WTC11 (cell line): ENCODE measurements around the gene C22orf42. TPM values are rescaled to one million over a fixed set of nuclear protein-coding genes. Genes with fewer than 3 reads are reported as not detected.

Source experiments
- ATAC-seq: fragments of 200-7000 bp; cut with Tn5 transposase; 2 replicates; pipeline ENCODE4 v1.10.0; 2021; ENCODE audit warnings: mild to moderate bottlenecking, moderate library complexity
- CTCF ChIA-PET: fragments of 300-600 bp; sonication (Branson Sonifier 250); formaldehyde crosslinking; loops from one replicate; lab custom pipeline; 2021; ENCODE audit warnings: antibody characterized with exemption; lab: Charles Lee
- POLR2A ChIA-PET: fragments of 350-600 bp; sonication (Branson Sonifier 250); formaldehyde crosslinking; loops from one replicate; lab custom pipeline; 2021; ENCODE audit warnings: antibody characterized with exemption; lab: Charles Lee
- DNase-seq: peaks from one replicate; pipeline ENCODE4 v3.0.0; 2021; ENCODE audit warnings: low spot score
- H3K27ac Mint-ChIP-seq: 2 replicates; pipeline ENCODE4 v1.8.0; 2021; ENCODE audit warnings: mixed read lengths
- H3K27me3 Mint-ChIP-seq: 2 replicates; pipeline ENCODE4 v1.8.0; 2021; ENCODE audit warnings: low read depth, mild to moderate bottlenecking, moderate library complexity, mixed read lengths
- H3K36me3 Mint-ChIP-seq: 2 replicates; pipeline ENCODE4 v1.8.0; 2021; ENCODE audit warnings: mixed read lengths
- H3K4me1 Mint-ChIP-seq: 2 replicates; pipeline ENCODE4 v1.8.0; 2022; ENCODE audit warnings: mixed read lengths
- H3K4me3 Mint-ChIP-seq: 2 replicates; pipeline ENCODE4 v1.8.0; 2021; ENCODE audit warnings: mild to moderate bottlenecking, moderate library complexity, mixed read lengths
- H3K9me3 Mint-ChIP-seq: 2 replicates; pipeline ENCODE4 v1.8.0; 2021; ENCODE audit warnings: mixed read lengths
- ELF4 ChIP-seq: sonication (generic); formaldehyde crosslinking; IDR thresholded peaks from 2 replicates; pipeline ENCODE4 v1.8.1; 2022; ENCODE audit warnings: low read depth, mild to moderate bottlenecking, moderate library complexity, missing genetic modification reagents
- ERG ChIP-seq: fragments of 250-450 bp; sonication (Bioruptor Pico); IDR thresholded peaks from 2 replicates; pipeline ENCODE4 v1.8.0; 2021; ENCODE audit warnings: mild to moderate bottlenecking
- ETV6 ChIP-seq: sonication (generic); formaldehyde crosslinking; IDR thresholded peaks from 2 replicates; pipeline ENCODE4 v1.8.1; 2022; ENCODE audit warnings: mild to moderate bottlenecking, missing genetic modification reagents
- GTF2I ChIP-seq: fragments of 250-450 bp; sonication (Bioruptor Pico); conservative IDR thresholded peaks from 2 replicates; pipeline ENCODE4 v1.4.0; 2021; ENCODE audit warnings: mild to moderate bottlenecking
- JUN ChIP-seq: sonication (generic); formaldehyde crosslinking; IDR thresholded peaks from 2 replicates; pipeline ENCODE4 v1.8.0; 2023; ENCODE audit warnings: mild to moderate bottlenecking, missing genetic modification reagents
- NR2C2 ChIP-seq: sonication (generic); formaldehyde crosslinking; IDR thresholded peaks from 2 replicates; pipeline ENCODE4 v1.8.0; 2022; ENCODE audit warnings: mild to moderate bottlenecking, missing genetic modification reagents
- OVOL2 ChIP-seq: fragments of 250-450 bp; sonication (Bioruptor Pico); IDR thresholded peaks from 2 replicates; pipeline ENCODE4 v1.9.0; 2021; ENCODE audit warnings: mild to moderate bottlenecking, borderline replicate concordance
- PRRX2 ChIP-seq: fragments of 250-450 bp; sonication (Bioruptor Pico); IDR thresholded peaks from 2 replicates; pipeline ENCODE4 v1.8.0; 2021; ENCODE audit warnings: mild to moderate bottlenecking
- RELA ChIP-seq: sonication (generic); formaldehyde crosslinking; IDR thresholded peaks from 2 replicates; pipeline ENCODE4 v1.8.1; 2022; ENCODE audit warnings: missing genetic modification reagents, mild to moderate bottlenecking, borderline replicate concordance
- SOX15 ChIP-seq: fragments of 250-450 bp; sonication (Bioruptor Pico); IDR thresholded peaks from 2 replicates; pipeline ENCODE4 v1.9.0; 2021; ENCODE audit warnings: mild to moderate bottlenecking
- SP1 ChIP-seq: sonication (generic); formaldehyde crosslinking; conservative IDR thresholded peaks from 2 replicates; pipeline ENCODE4 v1.8.1; 2022; ENCODE audit warnings: missing genetic modification reagents
- TEAD4 ChIP-seq: sonication (generic); formaldehyde crosslinking; IDR thresholded peaks from 2 replicates; pipeline ENCODE4 v1.8.0; 2022; ENCODE audit warnings: mild to moderate bottlenecking, missing genetic modification reagents
- TP53 ChIP-seq: sonication (generic); formaldehyde crosslinking; IDR thresholded peaks from 2 replicates; pipeline ENCODE4 v1.8.1; 2023; ENCODE audit warnings: mild to moderate bottlenecking, missing genetic modification reagents
- ZNF138 ChIP-seq: sonication (generic); formaldehyde crosslinking; conservative IDR thresholded peaks from 2 replicates; pipeline ENCODE4 v1.8.1; 2022; ENCODE audit warnings: mild to moderate bottlenecking, moderate library complexity, missing genetic modification reagents
- ZNF232 ChIP-seq: sonication (generic); formaldehyde crosslinking; IDR thresholded peaks from 2 replicates; pipeline ENCODE4 v1.8.0; 2022; ENCODE audit warnings: mild to moderate bottlenecking, missing genetic modification reagents
- ZNF317 ChIP-seq: sonication (generic); formaldehyde crosslinking; IDR thresholded peaks from 2 replicates; pipeline ENCODE4 v1.8.1; 2023; ENCODE audit warnings: low read depth, mild to moderate bottlenecking, moderate library complexity, missing genetic modification reagents, borderline replicate concordance
- ZNF396 ChIP-seq: fragments of 250-450 bp; sonication (Bioruptor Pico); IDR thresholded peaks from 2 replicates; pipeline ENCODE4 v1.8.0; 2021; ENCODE audit warnings: mild to moderate bottlenecking, moderate library complexity, borderline replicate concordance
- ZNF416 ChIP-seq: fragments of 250-450 bp; sonication (Bioruptor Pico); IDR thresholded peaks from 2 replicates; pipeline ENCODE4 v1.9.0; 2021; ENCODE audit warnings: mild to moderate bottlenecking, inconsistent platforms
- ZNF532 ChIP-seq: fragments of 250-450 bp; sonication (Bioruptor Pico); IDR thresholded peaks from 2 replicates; pipeline ENCODE4 v1.9.0; 2021; ENCODE audit warnings: mild to moderate bottlenecking, borderline replicate concordance
- total RNA-seq: library from RNA; stranded (reverse); gene quantifications from 3 replicates; pipeline ENCODE4 v1.2.3, GENCODE V29; 2021
- TF ChIP-seq, protein P1 (sequence below): sonication (generic); formaldehyde crosslinking; IDR thresholded peaks from 2 replicates; pipeline ENCODE4 v1.8.1; 2022; ENCODE audit warnings: mild to moderate bottlenecking, missing genetic modification reagents, moderate library complexity, borderline replicate concordance
- TF ChIP-seq, protein P2 (sequence below): sonication (generic); formaldehyde crosslinking; IDR thresholded peaks from 2 replicates; pipeline ENCODE4 v1.8.0; 2023; ENCODE audit warnings: missing genetic modification reagents, mild to moderate bottlenecking, borderline replicate concordance

C22orf42 gene
- total RNA-seq, 1 experiment from 2014 or later = 0.61 TPM

- ATAC-seq (no peak), DNase-seq (no peak)
- Mint-ChIP-seq H3K27me3 (peaks cover 8% of the 10 kb centered on the region; the same call in 1 of the 2 replicates), H3K9me3 (peaks cover 9% of the 10 kb centered on the region), H3K36me3 (peaks cover 4% of the 10 kb centered on the region), H3K4me3 (no peak overlapping the region), H3K4me1 (peaks cover 27% of the 10 kb centered on the region), H3K27ac (no peak overlapping the region)
- CTCF ChIA-PET = interaction anchor here (1.2 kb wide), 1 partner anchor 121 kb away, joined by 3 read pairs; no protein-coding TSS in a partner anchor
- POLR2A ChIA-PET = no interaction called here
- TF ChIP-seq TEAD4 (CRISPR knock-in tag) = no peak
- no peak for TF ChIP-seq ZNF232 (CRISPR knock-in tag)
- no peak for TF ChIP-seq TP53 (CRISPR knock-in tag)
- TF ChIP-seq NR2C2 (CRISPR knock-in tag) = no peak
- TF ChIP-seq SOX15 = no peak
- no peak for TF ChIP-seq ELF4 (CRISPR knock-in tag)
- TF ChIP-seq, protein P1, sequence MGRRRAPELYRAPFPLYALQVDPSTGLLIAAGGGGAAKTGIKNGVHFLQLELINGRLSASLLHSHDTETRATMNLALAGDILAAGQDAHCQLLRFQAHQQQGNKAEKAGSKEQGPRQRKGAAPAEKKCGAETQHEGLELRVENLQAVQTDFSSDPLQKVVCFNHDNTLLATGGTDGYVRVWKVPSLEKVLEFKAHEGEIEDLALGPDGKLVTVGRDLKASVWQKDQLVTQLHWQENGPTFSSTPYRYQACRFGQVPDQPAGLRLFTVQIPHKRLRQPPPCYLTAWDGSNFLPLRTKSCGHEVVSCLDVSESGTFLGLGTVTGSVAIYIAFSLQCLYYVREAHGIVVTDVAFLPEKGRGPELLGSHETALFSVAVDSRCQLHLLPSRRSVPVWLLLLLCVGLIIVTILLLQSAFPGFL (CRISPR knock-in tag) = no peak
- TF ChIP-seq, protein P2, sequence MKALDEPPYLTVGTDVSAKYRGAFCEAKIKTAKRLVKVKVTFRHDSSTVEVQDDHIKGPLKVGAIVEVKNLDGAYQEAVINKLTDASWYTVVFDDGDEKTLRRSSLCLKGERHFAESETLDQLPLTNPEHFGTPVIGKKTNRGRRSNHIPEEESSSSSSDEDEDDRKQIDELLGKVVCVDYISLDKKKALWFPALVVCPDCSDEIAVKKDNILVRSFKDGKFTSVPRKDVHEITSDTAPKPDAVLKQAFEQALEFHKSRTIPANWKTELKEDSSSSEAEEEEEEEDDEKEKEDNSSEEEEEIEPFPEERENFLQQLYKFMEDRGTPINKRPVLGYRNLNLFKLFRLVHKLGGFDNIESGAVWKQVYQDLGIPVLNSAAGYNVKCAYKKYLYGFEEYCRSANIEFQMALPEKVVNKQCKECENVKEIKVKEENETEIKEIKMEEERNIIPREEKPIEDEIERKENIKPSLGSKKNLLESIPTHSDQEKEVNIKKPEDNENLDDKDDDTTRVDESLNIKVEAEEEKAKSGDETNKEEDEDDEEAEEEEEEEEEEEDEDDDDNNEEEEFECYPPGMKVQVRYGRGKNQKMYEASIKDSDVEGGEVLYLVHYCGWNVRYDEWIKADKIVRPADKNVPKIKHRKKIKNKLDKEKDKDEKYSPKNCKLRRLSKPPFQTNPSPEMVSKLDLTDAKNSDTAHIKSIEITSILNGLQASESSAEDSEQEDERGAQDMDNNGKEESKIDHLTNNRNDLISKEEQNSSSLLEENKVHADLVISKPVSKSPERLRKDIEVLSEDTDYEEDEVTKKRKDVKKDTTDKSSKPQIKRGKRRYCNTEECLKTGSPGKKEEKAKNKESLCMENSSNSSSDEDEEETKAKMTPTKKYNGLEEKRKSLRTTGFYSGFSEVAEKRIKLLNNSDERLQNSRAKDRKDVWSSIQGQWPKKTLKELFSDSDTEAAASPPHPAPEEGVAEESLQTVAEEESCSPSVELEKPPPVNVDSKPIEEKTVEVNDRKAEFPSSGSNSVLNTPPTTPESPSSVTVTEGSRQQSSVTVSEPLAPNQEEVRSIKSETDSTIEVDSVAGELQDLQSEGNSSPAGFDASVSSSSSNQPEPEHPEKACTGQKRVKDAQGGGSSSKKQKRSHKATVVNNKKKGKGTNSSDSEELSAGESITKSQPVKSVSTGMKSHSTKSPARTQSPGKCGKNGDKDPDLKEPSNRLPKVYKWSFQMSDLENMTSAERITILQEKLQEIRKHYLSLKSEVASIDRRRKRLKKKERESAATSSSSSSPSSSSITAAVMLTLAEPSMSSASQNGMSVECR (CRISPR knock-in tag) = no peak
- TF ChIP-seq ZNF532 (CRISPR knock-in tag) = no peak
- TF ChIP-seq ZNF416 (CRISPR knock-in tag) = no peak
- no peak for TF ChIP-seq JUN (CRISPR knock-in tag)
- TF ChIP-seq ZNF317 = no peak
Observed at GRCh38 chr22:32144496-32145274, 14.4 kb downstream of the C22orf42 start.

DNA sequence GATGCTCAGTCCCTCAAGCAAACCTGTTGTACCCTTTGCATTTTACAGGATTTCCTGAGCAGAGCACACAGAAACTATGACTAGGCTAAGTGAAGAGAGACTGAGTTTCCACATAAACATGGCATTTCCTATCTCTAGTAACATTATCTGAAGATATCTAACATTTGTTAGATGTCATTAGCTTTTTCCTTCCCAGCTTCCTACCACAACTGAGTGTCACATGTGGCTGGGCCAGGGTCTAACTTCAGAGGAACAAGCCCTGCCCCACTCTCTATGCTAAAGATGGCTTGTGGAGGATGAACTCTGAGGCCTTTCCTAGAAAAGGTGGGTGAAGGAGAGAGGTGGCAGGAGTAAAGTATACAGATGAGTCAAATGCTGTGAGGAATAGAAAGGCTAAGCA is 16.5 kb downstream of the C22orf42 start:
- ChIA-PET POLR2A (no interaction called here), CTCF (interaction anchor here (0.8 kb wide), 1 partner anchor 166 kb away, joined by 4 read pairs; no protein-coding TSS in a partner anchor)
- H3K4me1 Mint-ChIP-seq = peaks cover 28% of the 10 kb centered on the region
- DNase-seq (no peak), ATAC-seq (no peak)
- no peaks in the 10 kb centered on the region; the same call in 1 of the 2 replicates for H3K36me3 Mint-ChIP-seq
- H3K4me3 Mint-ChIP-seq = no peak overlapping the region
- peaks cover 8% of the 10 kb centered on the region; the same call in 1 of the 2 replicates for H3K27me3 Mint-ChIP-seq
- no peak overlapping the region for H3K27ac Mint-ChIP-seq
- H3K9me3 Mint-ChIP-seq = peaks cover 6% of the 10 kb centered on the region; the same call in 1 of the 2 replicates
- TF ChIP-seq ETV6 = no peak
- no peak for TF ChIP-seq GTF2I (CRISPR knock-in tag)
- no peak for TF ChIP-seq PRRX2
- no peak for TF ChIP-seq ERG
- no peak for TF ChIP-seq RELA (CRISPR knock-in tag)
- no peak for TF ChIP-seq ZNF317
- no peak for TF ChIP-seq SP1 (CRISPR knock-in tag)
- TF ChIP-seq ZNF138 (CRISPR knock-in tag) = no peak
- TF ChIP-seq ZNF232 (CRISPR knock-in tag) = no peak
- TF ChIP-seq OVOL2 = no peak
- TF ChIP-seq ZNF396 (CRISPR knock-in tag) = no peak
